Ishikawa (cell line): ENCODE measurements around the gene GAB3.

ENCODE experiments used
- CREB1 ChIP-seq: IDR thresholded peaks from 2 replicates; pipeline ENCODE4 v1.6.1; 2012; ENCODE audit warnings: low read depth
- EP300 ChIP-seq: IDR thresholded peaks from 2 replicates; pipeline ENCODE4 v1.6.1; 2012; ENCODE audit warnings: borderline replicate concordance
- YY1 ChIP-seq: IDR thresholded peaks from 2 replicates; pipeline ENCODE4 v1.6.1; 2012; ENCODE audit warnings: low read depth

DNA sequence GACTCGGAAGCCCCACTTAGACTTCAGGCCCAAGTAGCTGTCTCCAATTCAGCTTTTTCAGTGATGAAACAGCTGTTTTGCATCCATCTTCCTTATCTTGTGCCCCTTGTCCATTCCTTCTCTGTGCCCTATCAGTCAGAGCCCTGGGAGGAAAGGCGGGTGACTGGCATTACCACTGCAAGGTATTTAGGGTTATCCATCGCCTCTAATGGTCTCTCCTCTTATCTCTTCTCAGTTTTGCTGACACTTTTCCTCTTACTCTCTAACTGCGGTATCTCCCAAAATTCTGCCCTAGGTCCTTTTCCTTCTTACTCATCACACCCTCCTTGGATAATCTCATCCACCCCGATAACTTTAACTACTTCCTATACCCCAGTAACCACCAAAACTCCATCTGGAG lies 13.7 kb downstream of the GAB3 start:
- TF ChIP-seq CREB1 = no peak
- TF ChIP-seq YY1 = no peak
- no peak for TF ChIP-seq EP300
